HG03066 (cell line): Measurements from ENCODE around the gene PRKAR1B.

Experiments
- ATAC-seq: cut with Tn5 transposase; IDR thresholded peaks from one replicate; pipeline ENCODE4 v1.9.1; 2021; ENCODE audit warnings: low read depth; ENCODE audit not compliant: unreplicated experiment

PRKAR1B gene

GRCh38 chr7:548401-548800, 178.7 kb downstream of the PRKAR1B start:
- ATAC-seq = no peak

- no peak for ATAC-seq
Measured at GRCh38 chr7:545470-545869, 181.6 kb downstream of the PRKAR1B start.

- no peak for ATAC-seq
Measured at GRCh38 chr7:544338-545221, 182.5 kb downstream of the PRKAR1B start.

- ATAC-seq = no peak
Measured at GRCh38 chr7:543501-544337, 183.4 kb downstream of the PRKAR1B start.

GRCh38 chr7:542713-543500, 184.2 kb downstream of the PRKAR1B start:
- no peak for ATAC-seq

- ATAC-seq = no peak
Measured at GRCh38 chr7:542131-542712, 184.9 kb downstream of the PRKAR1B start.

GRCh38 chr7:541661-542060, 185.4 kb downstream of the PRKAR1B start:
- ATAC-seq = no peak

- ATAC-seq = no peak
Measured at GRCh38 chr7:540997-541396, 186.1 kb downstream of the PRKAR1B start.

GRCh38 chr7:540579-540978, 186.5 kb downstream of the PRKAR1B start:
- ATAC-seq = no peak

- no peak for ATAC-seq
Measured at GRCh38 chr7:539731-540411, 187.2 kb downstream of the PRKAR1B start.

GRCh38 chr7:538764-539685, 188.1 kb downstream of the PRKAR1B start:
- no peak for ATAC-seq

GRCh38 chr7:537911-538634, 189.0 kb downstream of the PRKAR1B start:
- ATAC-seq = no peak

GRCh38 chr7:536231-536630, 190.8 kb downstream of the PRKAR1B start:
- no peak for ATAC-seq

GRCh38 chr7:534959-535358, 192.1 kb downstream of the PRKAR1B start:
- ATAC-seq = no peak

GRCh38 chr7:534075-534474, 193.0 kb downstream of the PRKAR1B start:
- ATAC-seq = no peak

- ATAC-seq = no peak
Measured at GRCh38 chr7:533266-533665, 193.8 kb downstream of the PRKAR1B start.

- no peak for ATAC-seq
Measured at GRCh38 chr7:532379-533143, 194.5 kb downstream of the PRKAR1B start.
